Stromal cell of bone marrow (primary cell): ENCODE results near the gene DXO.
"Not testable (repeated sequence)": the region's sequence is repeated elsewhere in the genome, so short reads cannot be mapped to it uniquely, and the experiment has no call there.

Experiments used
- DNase-seq: peaks from one replicate; pipeline ENCODE4 v3.0.0-alpha.2; 2012; ENCODE audit warnings: low read depth

DXO gene

DNA sequence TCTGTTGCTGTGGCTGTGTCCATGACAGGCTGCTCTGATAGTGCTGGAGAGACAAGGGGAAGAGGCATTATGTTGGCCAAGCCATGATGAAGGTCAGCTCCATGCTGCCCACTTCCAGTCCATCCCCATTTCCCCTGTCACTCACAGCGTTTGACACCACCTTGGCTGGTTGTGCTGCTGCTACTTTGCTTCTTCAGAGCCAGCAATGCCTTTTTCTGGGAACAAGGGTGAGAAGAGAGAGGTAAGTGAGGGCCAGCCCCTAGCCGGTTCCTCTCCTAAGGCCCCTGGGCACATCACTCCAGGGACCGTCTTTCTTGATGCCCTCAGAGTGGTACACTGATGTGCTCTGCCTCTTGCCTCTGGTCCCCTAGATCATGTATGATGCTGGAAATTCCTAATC, 15.1 kb downstream of the DXO start:
- DNase-seq, result no peak

DNA sequence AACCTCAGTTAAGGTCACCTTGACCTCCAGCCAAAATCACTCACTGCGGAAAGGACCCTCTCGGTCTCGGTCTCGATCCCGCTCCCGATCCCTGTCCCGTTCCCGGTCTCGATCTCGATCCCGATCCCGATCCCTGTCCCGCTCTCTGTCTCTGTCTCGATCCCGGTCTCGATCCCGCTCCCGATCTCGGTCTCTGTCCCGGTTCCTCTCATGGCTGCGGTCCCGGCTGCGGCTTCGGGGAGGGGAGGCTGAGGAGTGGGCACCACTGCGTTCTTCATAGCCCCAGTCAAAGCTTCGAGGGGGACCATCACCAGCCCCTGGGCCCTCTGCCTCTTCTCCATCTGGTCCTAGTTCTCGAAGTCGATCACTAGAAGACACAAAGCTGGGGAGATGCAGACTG, 17.4 kb downstream of the DXO start:
- DNase-seq, result no peak

DNA sequence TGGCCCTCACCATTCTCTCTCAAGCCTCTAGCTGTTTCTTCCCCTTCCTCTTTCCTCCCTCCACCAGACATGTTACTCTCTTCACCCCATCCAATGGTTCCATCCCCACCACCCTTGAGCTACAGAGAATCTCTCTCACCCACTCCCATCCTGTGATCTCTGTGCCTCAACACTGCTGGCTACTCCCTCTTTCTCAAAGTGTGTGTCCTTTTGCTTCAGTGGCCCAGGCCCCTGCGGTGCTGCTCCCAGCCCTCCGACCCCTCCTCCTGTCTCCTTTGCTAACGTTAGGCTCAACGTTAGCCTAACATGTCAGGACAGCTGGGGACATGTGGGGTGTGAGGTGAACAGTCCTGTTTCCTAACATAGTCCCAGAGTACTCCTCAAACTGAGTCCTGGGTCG, 19.0 kb downstream of the DXO start:
- no peak for DNase-seq

DNA sequence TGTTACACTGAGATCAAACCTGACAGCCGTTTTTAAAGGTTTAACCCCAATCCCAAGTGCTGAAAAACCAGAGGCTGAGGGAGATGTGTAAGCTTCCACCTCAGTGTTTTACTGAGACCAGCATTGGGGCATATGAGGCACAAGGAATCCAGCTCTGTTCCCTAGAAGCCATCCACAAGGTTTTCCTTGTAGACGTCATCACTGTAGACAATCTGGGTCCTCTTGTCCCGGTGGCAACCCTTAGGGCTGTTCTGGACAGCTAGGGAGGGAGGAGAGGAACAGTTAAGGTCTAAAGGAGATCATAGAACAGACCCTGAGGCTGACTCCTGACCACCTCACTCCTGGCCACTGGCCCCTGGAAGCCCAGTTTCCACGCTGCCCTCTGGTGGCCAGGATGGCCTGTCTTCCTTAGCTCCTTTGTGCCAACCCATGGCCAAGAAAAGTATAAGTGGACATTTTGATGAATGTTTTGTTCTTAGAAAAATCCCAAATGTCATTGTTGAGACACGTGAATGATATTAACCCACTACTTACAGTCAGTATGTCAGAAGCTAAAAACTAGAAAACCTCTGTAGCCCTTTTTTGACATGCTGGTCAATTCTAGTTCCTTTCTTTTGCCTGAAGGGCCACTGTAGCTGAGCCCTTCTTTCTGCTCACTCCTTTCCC, 19.7 kb downstream of the DXO start:
- peak; percentile 60 for DNase-seq

DNA sequence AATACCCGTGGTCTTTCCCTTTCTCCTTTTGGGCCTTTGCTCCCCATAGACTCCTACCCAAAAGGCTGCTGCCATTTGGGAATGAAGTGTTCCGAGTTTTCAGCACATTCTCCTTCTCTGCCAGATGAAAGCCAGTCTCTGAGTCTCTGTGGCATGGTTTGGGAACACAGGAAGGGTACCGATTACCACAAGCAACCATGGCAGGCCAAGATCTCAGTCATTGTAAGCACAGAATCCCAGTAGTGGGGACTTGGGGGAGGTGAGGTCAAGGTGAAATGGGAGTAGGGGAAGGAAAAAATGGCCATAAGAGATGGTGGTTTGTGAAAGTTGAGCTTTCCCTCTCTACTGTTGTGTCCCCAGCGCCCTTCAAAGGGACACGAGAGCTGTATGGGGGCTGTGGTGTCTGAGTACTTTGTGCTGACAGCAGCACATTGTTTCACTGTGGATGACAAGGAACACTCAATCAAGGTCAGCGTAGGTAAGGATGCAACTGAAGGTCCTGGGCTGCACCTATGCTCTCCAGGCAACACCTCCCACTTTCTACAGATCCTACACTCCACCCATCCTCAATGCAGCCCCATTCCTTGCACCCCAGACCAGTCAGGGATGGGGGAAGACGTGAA, 21.9 kb downstream of the DXO start:
- DNase-seq, result no peak

DNA sequence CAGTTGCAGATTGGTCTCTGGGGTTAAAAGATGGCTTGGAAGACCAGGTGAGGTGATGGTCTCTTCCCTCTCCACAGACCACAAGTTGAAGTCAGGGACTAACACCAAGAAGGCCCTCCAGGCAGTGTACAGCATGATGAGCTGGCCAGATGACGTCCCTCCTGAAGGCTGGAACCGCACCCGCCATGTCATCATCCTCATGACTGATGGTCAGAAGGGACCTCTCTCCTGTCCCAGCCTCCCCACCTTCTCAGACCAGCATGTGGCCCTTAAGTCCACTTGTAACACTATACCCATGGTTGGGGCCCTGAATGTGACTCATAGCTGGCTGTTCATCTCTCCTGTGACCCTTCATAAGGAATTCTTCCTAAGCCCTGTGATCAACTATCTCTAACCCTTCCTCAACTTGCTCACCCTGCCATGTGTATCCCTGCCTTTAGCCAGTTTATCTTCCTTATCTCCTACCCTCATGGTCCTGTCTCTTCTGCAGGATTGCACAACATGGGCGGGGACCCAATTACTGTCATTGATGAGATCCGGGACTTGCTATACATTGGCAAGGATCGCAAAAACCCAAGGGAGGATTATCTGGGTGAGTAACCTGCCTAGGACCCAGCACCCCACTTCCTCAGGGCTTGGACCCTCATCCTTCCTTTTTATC, 23.1 kb downstream of the DXO start:
- DNase-seq, result peak; percentile 46

DNA sequence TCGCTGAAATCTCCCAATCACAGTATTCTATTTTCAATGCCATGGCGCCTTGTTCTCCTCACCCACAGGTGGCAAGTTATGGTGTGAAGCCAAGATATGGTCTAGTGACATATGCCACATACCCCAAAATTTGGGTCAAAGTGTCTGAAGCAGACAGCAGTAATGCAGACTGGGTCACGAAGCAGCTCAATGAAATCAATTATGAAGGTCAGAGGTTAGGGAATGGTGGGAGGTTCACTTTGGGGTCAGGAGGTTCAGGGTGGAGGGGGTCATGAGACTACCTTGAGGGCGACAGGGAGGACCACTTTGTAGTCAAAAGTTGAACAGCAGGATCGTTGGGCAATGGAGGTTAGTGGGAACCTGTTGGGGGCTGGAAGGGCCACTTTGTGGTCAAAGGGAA, 23.6 kb downstream of the DXO start:
- no peak for DNase-seq

DNA sequence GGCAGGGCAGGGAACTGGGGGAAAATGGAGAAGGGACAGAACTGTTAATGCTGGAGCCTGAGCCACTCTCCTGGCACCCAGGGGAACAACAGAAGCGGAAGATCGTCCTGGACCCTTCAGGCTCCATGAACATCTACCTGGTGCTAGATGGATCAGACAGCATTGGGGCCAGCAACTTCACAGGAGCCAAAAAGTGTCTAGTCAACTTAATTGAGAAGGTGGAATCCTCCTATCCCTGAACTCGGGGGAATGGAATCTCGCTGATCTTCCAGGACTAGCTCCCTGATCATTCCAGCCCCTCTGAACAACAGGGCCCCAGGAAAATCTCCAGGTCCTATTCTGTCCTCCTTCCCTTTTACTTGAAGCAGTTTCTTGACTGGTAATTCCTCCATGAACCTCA, 24.1 kb downstream of the DXO start:
- no peak for DNase-seq

DNA sequence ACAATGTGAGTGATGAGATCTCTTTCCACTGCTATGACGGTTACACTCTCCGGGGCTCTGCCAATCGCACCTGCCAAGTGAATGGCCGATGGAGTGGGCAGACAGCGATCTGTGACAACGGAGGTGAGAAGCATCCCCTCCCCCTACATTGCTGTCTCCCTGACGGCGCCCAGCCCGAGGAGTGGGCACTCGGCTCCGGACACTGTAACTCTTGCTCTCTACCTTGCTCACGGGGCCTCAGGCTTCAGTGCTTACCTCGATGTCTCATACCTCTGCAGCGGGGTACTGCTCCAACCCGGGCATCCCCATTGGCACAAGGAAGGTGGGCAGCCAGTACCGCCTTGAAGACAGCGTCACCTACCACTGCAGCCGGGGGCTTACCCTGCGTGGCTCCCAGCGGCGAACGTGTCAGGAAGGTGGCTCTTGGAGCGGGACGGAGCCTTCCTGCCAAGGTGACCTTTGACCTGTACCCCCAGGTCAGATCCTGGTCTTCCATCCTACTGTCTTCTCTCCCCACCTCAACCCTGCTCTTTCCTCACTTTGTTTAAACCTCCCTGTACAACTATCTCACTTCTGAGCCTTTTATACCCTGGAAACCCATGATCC, 24.8 kb downstream of the DXO start:
- no peak for DNase-seq

DNA sequence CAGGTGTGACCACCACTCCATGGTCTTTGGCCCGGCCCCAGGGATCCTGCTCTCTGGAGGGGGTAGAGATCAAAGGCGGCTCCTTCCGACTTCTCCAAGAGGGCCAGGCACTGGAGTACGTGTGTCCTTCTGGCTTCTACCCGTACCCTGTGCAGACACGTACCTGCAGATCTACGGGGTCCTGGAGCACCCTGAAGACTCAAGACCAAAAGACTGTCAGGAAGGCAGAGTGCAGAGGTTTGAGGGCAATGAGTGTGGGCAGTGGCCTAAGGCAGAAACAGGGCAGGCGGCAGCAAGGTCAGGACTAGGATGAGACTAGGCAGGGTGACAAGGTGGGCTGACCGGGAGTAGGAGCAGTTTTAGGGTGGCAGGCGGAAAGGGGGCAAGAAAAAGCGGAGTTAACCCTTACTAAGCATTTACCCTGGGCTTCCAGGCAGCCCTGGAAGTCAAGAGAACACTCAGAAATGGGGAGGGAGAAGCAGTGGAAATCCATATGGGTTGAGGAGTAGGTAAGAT, 25.5 kb downstream of the DXO start:
- DNase-seq, result no peak

DNA sequence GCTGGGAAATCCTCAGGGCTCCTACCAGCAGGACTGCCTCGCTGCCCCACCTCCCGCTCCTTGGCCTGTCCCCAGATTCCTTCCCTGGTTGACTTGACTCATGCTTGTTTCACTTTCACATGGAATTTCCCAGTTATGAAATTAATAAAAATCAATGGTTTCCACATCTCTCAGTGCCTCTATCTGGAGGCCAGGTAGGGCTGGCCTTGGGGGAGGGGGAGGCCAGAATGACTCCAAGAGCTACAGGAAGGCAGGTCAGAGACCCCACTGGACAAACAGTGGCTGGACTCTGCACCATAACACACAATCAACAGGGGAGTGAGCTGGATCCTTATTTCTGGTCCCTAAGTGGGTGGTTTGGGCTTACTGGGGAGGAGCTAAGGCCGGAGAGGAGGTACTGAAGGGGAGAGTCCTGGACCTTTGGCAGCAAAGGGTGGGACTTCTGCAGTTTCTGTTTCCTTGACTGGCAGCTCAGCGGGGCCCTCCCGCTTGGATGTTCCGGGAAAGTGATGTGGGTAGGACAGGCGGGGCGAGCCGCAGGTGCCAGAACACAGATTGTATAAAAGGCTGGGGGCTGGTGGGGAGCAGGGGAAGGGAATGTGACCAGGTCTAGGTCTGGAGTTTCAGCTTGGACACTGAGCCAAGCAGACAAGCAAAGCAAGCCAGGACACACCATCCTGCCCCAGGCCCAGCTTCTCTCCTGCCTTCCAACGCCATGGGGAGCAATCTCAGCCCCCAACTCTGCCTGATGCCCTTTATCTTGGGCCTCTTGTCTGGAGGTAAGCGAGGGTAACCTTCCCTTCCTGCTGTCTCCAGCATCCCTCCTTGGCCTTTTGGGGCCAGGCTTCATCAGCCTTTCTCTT, 26.2 kb downstream of the DXO start, which contains the start of gene CFB:
TSS of gene CFB (plus strand) at position 589 of the 863 bp plus-strand sequence. CDS start at position 716, 127 bp downstream.
- peak; percentile 91 for DNase-seq

DNA sequence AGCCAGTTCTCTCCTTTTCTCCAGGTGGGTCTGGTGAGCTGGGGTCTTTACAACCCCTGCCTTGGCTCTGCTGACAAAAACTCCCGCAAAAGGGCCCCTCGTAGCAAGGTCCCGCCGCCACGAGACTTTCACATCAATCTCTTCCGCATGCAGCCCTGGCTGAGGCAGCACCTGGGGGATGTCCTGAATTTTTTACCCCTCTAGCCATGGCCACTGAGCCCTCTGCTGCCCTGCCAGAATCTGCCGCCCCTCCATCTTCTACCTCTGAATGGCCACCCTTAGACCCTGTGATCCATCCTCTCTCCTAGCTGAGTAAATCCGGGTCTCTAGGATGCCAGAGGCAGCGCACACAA, 26.8 kb downstream of the DXO start:
- no peak for DNase-seq

DNA sequence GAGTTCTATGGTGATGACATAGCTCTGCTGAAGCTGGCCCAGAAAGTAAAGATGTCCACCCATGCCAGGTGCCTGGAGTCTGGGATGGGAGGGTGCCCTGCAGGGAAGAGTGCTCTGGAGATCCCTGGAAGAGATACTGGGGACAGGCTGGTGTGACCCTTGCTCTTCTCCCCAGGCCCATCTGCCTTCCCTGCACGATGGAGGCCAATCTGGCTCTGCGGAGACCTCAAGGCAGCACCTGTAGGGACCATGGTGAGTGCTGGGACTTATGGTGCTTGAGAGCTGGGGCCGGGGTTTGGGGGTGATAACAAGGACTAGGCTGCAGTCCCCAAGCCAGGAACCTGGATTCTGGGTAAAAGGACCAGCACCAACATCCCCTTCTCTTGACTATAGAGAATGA, 28.2 kb downstream of the DXO start:
- DNase-seq, result no peak

DNA sequence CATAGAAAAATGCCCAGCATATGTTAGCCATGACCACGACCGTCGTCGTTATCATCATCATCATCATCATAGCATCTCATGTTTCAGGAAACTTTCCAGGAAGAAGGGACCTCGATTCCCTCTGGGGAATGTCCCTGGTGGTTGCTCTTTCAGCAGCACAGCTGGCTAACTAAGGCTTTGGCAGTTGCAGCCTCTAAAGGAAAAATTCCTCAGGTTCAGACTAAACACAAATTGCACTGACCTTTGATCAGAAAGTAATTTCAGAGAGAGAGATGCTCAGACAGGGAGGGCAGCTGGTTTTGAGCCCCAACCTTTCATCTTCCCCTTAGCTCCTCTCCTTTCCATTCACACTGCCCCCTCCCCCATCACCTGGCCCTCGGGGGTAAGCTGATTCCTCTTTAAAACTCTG, 31.7 kb downstream of the DXO start:
- DNase-seq, result no peak

DNA sequence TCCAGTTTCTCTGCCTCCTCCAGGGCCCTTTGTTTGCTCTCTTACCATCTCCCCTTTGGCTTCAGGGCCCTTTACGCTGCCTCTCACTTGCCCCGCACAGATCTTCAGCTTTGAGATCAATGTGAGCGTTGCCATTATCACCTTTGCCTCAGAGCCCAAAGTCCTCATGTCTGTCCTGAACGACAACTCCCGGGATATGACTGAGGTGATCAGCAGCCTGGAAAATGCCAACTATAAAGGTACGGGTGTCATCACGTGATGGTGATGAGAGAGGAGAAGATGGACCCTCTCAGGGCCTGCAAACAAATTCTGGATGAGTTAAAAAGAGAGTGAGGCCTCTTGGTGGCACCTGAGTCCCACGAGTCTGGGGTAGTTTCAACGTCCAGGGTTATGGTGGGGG, 36.1 kb downstream of the DXO start:
- DNase-seq, result no peak

DNA sequence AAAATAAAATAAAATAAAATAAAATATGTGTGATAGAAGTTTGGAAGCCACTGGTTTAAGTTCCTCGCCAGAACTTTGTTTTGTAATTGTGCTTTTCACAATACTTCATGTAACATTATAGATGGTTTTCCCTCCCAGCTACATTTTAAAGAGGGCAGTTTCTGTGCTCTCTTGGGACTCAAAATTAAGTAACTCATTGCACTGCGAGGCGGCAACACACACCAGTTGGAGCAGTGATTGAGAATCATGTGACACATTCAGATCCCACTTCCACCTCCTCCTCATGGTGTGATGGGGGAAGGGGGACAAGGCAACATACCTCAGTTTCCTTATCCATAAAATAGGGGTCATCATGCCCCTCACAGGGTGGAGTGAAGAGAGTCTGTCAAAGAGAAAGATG, 36.9 kb downstream of the DXO start:
- no peak for DNase-seq

DNA sequence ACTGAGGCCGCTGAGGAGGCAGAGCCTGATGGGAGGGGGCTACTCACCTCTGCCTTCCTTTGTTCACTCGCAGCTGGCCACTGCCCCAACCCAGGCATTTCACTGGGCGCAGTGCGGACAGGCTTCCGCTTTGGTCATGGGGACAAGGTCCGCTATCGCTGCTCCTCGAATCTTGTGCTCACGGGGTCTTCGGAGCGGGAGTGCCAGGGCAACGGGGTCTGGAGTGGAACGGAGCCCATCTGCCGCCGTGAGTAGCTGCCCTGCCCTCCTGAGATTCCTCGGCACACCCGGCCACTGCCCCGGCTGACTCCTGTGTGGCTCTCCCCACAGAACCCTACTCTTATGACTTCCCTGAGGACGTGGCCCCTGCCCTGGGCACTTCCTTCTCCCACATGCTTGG, 38.4 kb downstream of the DXO start:
- DNase-seq, result no peak

DNA sequence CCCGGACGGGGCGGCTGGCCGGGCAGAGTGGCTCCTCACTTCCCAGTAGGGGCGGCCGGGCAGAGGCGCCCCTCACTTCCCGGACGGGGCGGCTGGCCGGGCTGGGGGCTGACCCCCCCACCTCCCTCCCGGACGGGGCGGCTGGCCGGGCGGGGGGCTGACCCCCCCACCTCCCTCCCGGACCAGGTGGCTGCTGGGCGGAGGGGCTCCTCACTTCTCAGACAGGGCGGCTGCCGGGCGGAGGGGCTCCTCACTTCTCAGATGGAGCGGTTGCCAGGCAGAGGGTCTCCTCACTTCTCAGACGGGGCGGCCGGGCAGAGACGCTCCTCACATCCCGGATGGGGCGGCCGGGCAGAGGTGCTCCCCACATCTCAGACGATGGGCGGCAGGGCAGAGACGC, 39.8 kb downstream of the DXO start:
- not testable (repeated sequence) for DNase-seq

DNA sequence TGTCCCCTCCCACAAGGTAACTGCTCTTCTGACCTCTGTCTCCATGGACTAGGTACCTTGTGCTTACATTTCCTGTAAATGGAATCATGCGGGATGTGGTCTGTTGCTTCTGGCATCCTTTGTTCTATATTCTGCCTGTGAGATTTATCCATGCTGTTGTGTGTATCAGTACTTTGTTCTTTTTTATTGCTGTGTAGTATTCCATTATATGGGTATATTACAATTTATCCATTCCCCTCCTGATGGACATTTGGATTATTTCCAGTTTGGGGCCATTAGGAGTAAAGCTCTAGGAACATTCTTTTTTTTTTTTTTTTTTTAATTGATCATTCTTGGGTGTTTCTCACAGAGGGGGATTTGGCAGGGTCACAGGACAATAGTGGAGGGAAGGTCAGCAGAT, 41.0 kb downstream of the DXO start:
- no peak for DNase-seq

DNA sequence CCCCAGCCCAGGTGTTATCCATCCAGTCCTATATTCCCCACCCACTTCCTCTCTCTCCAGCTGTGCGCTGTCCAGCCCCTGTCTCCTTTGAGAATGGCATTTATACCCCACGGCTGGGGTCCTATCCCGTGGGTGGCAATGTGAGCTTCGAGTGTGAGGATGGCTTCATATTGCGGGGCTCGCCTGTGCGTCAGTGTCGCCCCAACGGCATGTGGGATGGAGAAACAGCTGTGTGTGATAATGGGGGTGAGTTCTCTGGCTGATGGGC, 43.3 kb downstream of the DXO start:
- DNase-seq, result no peak

DNA sequence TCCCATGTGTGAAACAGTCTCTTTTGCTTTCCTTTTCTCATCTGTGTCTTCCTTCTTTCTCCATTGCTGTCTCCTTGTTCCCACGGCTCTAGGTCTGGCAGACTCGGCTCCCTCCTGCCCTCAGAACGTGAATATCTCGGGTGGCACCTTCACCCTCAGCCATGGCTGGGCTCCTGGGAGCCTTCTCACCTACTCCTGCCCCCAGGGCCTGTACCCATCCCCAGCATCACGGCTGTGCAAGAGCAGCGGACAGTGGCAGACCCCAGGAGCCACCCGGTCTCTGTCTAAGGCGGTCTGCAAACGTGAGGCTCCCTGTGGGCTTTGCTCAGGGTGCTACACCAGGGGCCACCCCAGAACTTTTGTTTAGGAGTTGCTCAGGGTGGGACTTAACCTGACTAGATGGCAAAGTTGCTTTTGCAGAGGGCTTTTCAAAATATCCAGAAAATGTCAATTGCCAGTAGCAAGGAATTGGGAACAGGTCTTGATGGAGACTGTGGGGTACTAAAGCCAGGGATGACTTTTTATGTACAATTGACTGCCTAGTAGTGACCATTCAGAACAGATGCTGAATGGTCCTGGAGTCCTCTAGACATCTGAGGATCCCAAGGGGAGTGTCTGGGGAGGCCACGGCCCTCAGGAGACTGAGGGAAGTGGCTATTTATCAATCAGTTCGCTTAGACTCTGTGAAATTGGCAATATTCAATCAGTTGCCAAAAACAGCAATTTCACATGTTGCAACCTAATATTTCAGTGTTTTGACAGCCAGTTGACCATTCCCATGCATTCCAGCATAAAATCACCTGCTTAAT, 43.9 kb downstream of the DXO start:
- no peak for DNase-seq
